Ishikawa (cell line): ENCODE measurements around the gene PDIA5.

Experiments used
- CEBPB ChIP-seq: IDR thresholded peaks from 2 replicates; pipeline ENCODE4 v1.6.1; 2012
- CREB1 ChIP-seq: IDR thresholded peaks from 2 replicates; pipeline ENCODE4 v1.6.1; 2012; ENCODE audit warnings: low read depth
- EGR1 ChIP-seq: IDR thresholded peaks from 2 replicates; pipeline ENCODE4 v1.6.1; 2012
- EP300 ChIP-seq: IDR thresholded peaks from 2 replicates; pipeline ENCODE4 v1.6.1; 2012; ENCODE audit warnings: borderline replicate concordance
- FOXM1 ChIP-seq: IDR thresholded peaks from 2 replicates; pipeline ENCODE4 v1.6.1; 2012; ENCODE audit warnings: low read depth, borderline replicate concordance
- MAX ChIP-seq: IDR thresholded peaks from 2 replicates; pipeline ENCODE4 v1.6.1; 2012
- NFIC ChIP-seq: IDR thresholded peaks from 2 replicates; pipeline ENCODE4 v1.6.1; 2012
- RAD21 ChIP-seq: IDR thresholded peaks from 2 replicates; pipeline ENCODE4 v1.6.1; 2012; ENCODE audit warnings: low read depth
- REST ChIP-seq: IDR thresholded peaks from 2 replicates; pipeline ENCODE4 v1.6.1; 2012; ENCODE audit warnings: low read depth, mild to moderate bottlenecking
- TAF1 ChIP-seq: IDR thresholded peaks from 2 replicates; pipeline ENCODE4 v1.6.1; 2012; ENCODE audit warnings: low read depth, mild to moderate bottlenecking
- TCF12 ChIP-seq: IDR thresholded peaks from 2 replicates; pipeline ENCODE4 v1.6.1; 2012; ENCODE audit warnings: low read depth
- TEAD4 ChIP-seq: IDR thresholded peaks from 2 replicates; pipeline ENCODE4 v1.6.1; 2012
- USF1 ChIP-seq: IDR thresholded peaks from 2 replicates; pipeline ENCODE4 v1.6.1; 2012
- YY1 ChIP-seq: IDR thresholded peaks from 2 replicates; pipeline ENCODE4 v1.6.1; 2012; ENCODE audit warnings: low read depth
- ZBTB7A ChIP-seq: IDR thresholded peaks from 2 replicates; pipeline ENCODE4 v1.6.1; 2012; ENCODE audit warnings: low read depth

Gene PDIA5

GRCh38 chr3:123060054-123060453 is 6.8 kb upstream of the PDIA5 start:
- TF ChIP-seq USF1 (no peak), CEBPB (no peak), MAX (no peak), TEAD4 (no peak), NFIC (no peak), TAF1 (no peak), RAD21 (no peak), REST (no peak), YY1 (no peak), CREB1 (no peak), EGR1 (no peak), EP300 (no peak), TCF12 (no peak), FOXM1 (no peak), ZBTB7A (no peak)

GRCh38 chr3:123061856-123062255 is 5.0 kb upstream of the PDIA5 start:
- TF ChIP-seq TEAD4 (no peak), ZBTB7A (no peak), TAF1 (no peak), REST (no peak), MAX (no peak), NFIC (no peak), YY1 (no peak), USF1 (no peak), RAD21 (no peak), FOXM1 (no peak), TCF12 (no peak), CREB1 (no peak), EGR1 (no peak), CEBPB (no peak), EP300 (no peak)

- no peak for TF ChIP-seq YY1
- no peak for TF ChIP-seq TEAD4
- TF ChIP-seq MAX = no peak
- TF ChIP-seq CEBPB = no peak
- no peak for TF ChIP-seq EGR1
- TF ChIP-seq RAD21 = no peak
- no peak for TF ChIP-seq TAF1
- no peak for TF ChIP-seq FOXM1
- TF ChIP-seq ZBTB7A = no peak
Observed at GRCh38 chr3:123063034-123063433, 3.8 kb upstream of the PDIA5 start.

- TF ChIP-seq NFIC (no peak), ZBTB7A (no peak), EP300 (no peak), TCF12 (no peak), RAD21 (no peak), FOXM1 (no peak), CEBPB (no peak), TEAD4 (no peak), CREB1 (no peak), REST (no peak), MAX (no peak)
Observed at GRCh38 chr3:123064506-123064905, 2.3 kb upstream of the PDIA5 start.
